Left cardiac atrium (tissue), 4 donors: ENCODE data around the gene AGTPBP1. TPM values are rescaled to one million over a fixed set of nuclear protein-coding genes. Genes with fewer than 3 reads are reported as not detected.
"Not testable (repeated sequence)": the region's sequence is repeated elsewhere in the genome, so short reads cannot be mapped to it uniquely, and the experiment has no call there.

ENCODE experiments used
- ATAC-seq, 2 donors: fragments of 200-7000 bp; cut with Tn5 transposase; one replicate each; pipeline ENCODE4 v1.9.1; 2020; ENCODE audit warnings: mild to moderate bottlenecking in 2 of 2, moderate library complexity in 2 of 2
- DNase-seq: peaks from one replicate; pipeline ENCODE4 v3.0.0-alpha.2; 2020
- intact Hi-C, 2 donors: fragments of 100-400 bp; cut with DNase I; formaldehyde crosslinking; loops; one replicate each; pipeline versions ENCODE4 v1.14.1 to v1.15.1; 2022 to 2023
- total RNA-seq, 2 donors: library from RNA; stranded (reverse); fragmentation: NEBNext Ultra II Directional; extraction: Animal tissue kit (Norgen Biotek cat#: 25700); gene quantifications; one replicate each; pipeline ENCODE4 v1.2.1, GENCODE V29; 2021
- donor health status: DM: no; HTN: yes; CAD: no.
- donor health status: DM: no; HTN: yes; CAD: no; lungs with severe emphysema.
- donor health status: DM: yes; HTN: yes; CAD: no.
- donor health status: Dilated cardiomyopathy.

Gene AGTPBP1
- total RNA-seq, 2 donors from 2014 or later: 40.8 to 42.9 TPM

DNA sequence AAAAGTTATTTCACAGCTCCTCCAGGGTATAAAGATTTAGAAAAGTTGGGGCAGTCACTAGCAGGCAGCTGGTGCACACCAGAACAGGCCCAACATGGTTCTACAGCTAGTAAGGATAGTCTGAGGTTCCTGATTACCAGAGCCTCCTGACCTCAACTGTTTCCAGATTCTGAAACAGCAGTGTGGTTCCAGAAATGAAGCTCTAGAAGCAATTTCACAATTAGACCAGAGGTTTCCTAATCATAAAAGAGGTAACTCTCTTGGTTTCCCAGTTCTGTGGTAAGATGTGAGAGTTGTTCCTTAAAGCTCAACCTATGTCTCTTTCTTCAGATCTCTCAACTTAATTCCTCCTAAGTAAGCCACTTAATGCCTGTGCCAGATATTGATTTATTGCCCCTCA lies 11.9 kb downstream of the AGTPBP1 start:
- no peak for DNase-seq
- ATAC-seq: peak; percentile 41 to 64
- intact Hi-C loops: no loop called here

DNA sequence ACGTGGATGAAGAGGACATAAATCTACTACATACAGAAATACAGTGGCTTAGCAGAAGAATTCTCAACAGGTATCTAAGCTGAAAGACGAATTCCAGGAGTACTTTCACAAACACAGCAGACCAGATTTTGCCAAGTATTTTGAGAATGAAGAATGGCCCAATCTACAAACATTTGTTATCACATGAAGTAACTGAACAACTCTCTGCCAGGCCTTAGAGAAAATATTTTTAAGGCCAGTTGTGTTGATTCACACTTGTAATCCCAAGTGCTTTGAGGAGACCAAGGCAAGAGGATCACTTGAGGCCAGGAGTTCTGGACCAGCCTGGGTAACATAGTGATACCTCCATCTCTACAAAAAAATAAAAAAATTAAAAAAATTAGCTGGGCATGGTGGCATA lies 14.3 kb downstream of the AGTPBP1 start:
- intact Hi-C loops: no loop called here
- peak in 1 of 2 donors; percentile 62 for ATAC-seq
- no peak for DNase-seq

DNA sequence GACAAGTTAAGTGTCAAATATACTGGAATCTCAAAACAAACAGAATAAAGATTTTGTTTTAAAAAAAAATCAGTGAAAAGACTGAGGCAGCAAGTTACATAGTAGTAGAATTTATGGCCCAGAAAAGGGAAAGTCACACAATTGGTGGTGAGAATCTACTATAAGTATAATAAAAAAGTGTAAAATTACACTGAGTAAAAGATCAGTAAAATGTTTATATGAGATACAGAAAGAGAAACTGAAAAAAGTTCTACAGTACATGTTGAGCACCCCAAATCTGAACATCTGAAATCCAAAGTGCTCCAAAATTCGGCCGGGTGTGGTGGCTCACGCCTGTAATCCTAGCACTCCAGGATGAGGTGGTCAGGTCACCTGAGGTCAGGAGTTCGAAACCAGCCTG lies 15.0 kb downstream of the AGTPBP1 start:
- DNase-seq (no peak), ATAC-seq (no peak)
- intact Hi-C loops: no loop called here

DNA sequence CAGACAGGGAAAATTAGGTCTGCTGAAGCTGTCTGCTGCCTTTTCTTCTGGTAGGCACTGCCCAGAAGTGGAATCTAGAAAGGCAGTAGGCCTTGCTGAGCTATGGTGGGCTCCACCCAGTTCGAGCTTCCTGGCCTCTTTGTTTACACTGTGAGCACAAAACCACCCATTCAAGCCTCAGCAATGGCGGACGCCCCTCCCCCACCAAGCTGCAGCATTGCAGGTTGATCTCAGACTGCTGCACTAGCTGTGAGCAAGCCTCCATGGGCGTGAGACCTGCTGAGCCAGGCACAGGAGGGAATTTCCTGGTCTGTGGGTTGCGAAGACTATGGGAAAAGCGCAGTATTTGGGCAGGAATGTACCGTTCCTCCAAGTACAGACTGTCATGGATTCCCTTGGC lies 18.5 kb downstream of the AGTPBP1 start:
- intact Hi-C loops: no loop called here
- ATAC-seq: no peak
- no peak for DNase-seq

DNA sequence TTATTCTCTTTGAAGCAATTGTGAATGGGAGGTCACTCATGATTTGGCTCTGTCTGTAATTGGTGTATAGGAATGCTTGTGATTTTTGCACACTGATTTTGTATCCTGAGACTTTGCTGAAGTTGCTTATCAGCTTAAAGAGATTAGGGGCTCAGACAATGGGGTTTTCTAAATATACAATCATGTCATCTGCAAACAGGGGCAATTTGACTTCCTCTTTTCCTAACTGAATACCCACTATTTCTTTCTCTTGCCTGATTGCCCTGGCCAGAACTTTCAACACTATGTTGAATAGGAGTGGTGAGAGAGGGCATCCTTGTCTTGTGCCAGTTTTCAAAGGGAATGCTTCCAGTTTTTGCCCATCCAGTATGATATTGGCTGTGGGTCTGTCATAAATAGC lies 22.3 kb downstream of the AGTPBP1 start:
- intact Hi-C loops, DNase-seq, ATAC-seq: not testable (repeated sequence)

DNA sequence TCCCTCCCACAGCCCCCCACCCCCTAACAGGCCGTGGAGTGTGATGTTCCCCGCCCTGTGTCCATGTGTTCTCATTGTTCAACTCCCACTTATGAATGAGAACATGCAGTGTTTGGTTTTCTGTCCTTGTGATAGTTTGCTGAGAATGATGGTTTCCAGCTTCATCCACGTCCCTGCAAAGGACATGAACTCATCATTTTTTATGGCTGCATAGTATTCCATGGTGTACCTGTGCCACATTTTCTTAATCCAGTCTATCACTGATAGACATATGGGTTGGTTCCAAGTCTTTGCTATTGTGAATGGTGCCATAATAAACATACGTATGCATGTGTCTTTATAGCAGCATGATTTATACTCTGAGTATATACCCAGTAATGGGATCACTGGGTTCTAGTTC lies 23.9 kb downstream of the AGTPBP1 start:
- ATAC-seq, intact Hi-C loops, DNase-seq: not testable (repeated sequence)

DNA sequence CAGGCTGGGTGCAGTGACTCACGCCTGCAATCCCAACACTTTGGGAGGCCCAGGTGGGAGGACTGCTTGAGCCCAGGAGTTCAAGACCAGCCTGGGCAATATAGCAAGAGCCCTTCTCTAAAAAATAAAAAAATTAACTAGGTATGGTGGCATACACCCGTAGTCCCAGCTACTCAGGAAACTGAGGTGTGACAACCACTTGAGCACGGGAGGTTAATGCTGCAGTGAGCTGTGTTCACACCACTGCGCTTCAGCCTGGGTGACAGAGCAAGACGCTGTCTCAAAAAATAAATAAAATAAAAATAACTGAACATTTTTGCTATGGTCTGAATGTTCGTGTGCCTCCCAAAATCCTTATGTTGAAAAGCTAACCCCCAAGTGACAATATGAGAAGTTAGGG lies 24.5 kb downstream of the AGTPBP1 start:
- DNase-seq (no peak), ATAC-seq (no peak)
- intact Hi-C loops: no loop called here

DNA sequence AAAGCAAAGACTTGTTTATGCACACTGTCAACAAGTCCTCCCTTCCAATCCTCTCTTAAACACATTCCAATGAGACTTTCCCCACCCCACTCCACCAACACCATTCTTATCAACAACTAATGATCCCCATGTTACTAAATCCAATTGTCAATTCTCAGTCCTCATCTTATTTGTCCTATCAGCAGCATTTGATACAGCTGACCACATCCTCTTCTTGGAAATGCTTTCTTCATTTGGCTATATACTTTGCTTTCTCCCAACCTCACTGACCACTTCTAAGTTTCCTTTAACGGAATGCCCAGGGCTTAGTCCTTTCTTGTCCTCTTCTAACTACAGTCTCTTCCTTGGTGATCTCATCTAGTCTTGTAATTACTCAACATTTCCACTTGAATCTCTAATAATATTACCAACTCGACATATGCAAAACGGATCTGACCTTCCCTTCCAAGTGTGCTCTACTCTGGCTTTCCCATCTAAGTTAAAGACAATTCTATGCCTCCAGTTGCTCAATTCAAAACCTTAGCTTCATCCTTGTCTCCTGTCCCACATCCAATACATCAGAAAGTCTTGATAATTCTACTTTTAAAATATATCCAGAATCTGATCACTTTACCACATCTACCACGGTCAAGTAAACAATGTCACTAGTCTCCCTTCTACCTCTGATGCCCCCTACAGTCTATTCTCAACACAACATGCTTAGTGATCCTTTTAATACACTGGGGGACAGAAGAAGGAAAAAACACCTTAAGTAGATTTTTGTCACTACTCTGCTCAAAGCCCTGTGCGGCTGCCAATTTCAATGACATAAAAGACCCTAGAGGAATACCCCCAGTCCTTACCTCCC lies 25.5 kb downstream of the AGTPBP1 start:
- DNase-seq (no peak), ATAC-seq (peak in 1 of 2 donors; percentile 60)
- intact Hi-C loops: no loop called here

DNA sequence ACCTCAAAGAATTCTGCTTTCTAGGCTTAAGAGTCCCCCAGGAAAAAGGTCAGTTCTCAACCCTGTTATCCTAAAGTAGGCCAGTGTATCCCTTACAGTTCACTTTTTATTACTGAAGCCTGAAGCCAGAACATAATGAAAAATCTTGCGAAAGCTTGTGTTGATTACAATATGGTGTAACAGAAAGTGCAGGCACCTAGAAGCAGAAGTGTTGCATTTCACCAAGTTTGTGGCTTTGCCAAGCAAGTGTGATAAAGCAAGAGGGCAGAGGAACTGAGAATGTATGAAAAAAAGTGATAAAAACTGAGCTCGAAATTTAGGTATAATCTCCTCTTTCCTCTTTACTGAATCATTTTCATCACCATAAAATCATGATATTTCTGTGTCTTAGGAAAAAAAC lies 26.2 kb downstream of the AGTPBP1 start:
- peak; percentile 50 to 69 for ATAC-seq
- no peak for DNase-seq
- intact Hi-C loops: no loop called here

DNA sequence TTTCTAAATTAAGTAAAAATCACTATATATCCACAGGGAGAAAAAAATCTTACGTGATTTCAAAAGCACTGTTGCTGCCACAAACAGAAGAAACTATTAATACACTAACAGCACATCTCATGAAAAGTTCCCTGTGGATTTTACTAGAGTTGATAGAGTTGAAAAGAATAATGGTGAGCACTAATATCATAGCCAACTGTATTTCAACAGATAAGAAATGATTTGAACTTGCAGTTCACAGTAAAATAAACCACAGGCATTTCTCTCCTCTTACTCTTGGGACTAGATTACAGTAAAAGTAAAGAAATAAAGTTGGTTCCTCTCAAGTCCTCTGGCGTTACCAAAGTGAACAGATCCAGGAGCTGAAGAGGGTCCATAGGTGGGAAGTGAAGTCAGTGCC lies 27.9 kb downstream of the AGTPBP1 start:
- ATAC-seq (no peak), DNase-seq (no peak)
- intact Hi-C loops: no loop called here

DNA sequence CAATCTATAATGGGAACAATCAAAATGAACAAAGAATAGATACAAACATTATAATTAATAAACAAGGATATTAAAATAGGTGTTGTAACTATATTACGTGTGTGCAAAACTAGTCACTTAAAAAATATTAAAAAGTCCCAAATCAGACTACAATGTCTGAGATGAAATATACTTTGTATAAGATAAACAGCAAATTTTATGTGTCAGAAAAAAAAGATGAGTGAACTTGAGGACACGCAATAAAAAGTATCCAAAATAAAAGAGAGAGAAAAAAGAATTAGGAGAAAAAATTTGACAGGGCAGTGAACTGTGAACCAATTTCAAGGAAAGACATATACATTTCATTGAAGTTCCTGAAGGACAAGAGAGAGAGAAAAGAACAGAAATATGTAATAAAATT lies 37.0 kb downstream of the AGTPBP1 start:
- ATAC-seq (no peak), DNase-seq (no peak)
- intact Hi-C loops: no loop called here

DNA sequence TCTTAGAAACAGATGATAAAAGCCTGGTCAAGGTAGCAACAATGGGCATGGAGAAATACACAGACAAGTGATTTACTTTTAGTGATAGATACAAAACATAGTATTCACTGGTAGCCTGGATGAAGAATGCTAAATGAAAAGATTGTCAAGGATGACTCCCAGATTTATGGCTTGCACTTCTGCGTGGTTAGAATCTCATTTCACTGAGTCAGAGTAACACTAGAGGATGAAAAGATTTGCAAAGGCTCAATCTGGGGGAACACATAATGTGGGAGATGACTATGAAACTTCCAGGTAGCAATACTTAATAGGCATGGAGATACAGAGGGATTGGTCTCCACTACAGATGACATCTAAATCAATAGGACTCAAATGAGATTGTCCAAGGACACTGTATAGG lies 38.4 kb downstream of the AGTPBP1 start:
- ATAC-seq: no peak
- no peak for DNase-seq
- intact Hi-C loops: no loop called here

DNA sequence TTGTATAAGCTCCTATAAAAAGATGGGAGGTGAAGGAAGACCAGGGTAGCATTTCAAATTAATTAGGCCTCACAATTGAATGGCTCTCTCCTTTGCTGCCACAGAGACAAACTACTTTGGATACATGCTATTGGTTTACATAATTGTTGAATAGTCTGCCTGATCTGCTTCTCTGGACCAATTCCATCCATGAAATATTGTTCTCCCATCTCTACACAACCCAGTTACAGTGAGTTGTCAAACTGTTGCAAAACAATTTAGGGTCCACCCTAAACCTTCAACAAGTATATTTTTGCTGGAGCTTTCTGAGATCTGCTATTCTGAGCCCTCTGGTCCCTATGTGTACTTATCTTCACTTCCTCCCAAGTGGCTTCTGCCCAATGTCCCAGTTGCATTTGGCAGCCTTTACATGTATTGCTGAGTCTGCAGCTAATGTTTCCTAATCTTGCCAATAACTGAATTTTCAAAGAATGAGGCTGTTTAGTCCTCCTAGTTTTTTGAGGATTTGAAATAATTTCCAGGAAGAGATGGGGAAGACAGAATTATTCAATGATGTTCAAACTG lies 38.9 kb downstream of the AGTPBP1 start:
- DNase-seq: no peak
- peak; percentile 59 to 78 for ATAC-seq
- intact Hi-C loops: no loop called here

DNA sequence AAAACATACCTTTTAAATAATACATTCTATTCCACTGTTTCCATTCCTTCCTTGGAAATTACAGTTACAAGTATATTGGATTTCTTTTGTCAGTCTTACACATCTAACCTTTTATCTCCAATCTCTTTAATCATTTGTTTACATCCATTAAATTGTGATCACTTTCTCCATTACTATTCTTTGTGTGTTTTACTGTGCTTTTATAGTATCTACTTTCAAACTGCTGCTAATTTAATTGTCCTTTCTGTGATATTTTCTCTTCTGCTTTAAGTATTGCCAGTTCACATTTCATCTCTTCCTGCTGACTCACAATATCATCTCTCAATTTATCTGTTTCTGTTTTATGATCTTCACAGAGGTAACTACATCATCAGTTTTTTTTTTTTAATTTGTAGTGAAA lies 39.6 kb downstream of the AGTPBP1 start:
- no peak for ATAC-seq
- intact Hi-C loops: no loop called here
- no peak for DNase-seq

DNA sequence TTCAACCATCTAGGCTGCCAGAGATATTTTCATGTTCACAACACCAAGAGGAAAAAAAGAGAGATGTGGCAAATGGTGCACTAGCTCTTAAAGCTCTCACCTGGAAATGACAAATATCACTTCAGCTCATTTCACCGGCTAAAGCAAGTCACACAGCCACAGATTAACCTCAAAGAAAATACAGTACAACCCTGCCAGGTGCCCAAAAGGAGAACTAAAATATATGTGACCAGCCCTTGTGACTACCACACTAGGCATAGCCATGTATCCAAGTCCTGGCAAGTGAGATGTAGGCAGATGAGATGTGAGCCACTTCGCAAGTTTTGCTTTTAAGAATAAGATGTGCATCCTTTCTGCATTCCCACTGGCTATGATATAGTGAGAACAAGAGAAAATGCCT lies 41.4 kb downstream of the AGTPBP1 start:
- DNase-seq (no peak), ATAC-seq (no peak)
- intact Hi-C loops: no loop called here

DNA sequence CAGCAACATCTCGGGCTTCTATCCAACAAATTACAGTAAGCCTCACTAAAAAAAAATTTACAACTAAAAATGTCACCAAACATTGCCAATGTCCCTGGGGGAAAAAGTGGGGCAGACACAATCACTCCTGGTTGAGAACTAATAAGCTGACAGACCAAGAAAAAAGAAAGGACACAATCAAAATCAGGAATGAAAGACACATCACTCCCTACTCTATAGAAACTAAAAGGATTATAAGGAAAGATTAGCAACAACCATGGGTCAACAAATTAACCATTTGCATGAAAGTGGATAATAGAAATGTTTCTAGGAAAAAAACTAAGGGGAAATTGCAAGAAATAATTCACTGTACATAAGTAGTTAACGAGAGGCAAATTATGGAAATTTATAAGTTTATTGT lies 53.4 kb downstream of the AGTPBP1 start:
- intact Hi-C loops: no loop called here
- ATAC-seq: no peak

DNA sequence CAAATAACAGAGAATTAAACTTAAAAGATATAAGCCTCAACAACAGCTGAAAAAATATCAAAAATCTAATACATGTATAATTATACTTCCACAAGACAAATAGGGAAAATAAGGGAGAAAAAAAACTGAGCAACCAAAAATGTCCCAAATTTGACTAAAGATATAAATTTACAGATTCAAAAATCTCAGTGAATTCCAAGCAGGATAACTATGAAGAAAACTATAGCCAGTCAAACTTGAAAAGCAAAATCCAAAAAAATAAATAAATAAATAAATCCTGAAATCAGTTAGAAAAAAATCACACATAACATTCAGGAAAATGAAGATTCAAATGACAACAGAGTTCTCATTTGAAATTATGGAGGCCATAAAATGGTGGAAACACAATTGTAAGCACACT lies 56.7 kb downstream of the AGTPBP1 start:
- ATAC-seq (no peak), DNase-seq (no peak)
- intact Hi-C loops: no loop called here

More for the DNA sequence above, 53.4 kb downstream of the AGTPBP1 start:
- no peak for DNase-seq

DNA sequence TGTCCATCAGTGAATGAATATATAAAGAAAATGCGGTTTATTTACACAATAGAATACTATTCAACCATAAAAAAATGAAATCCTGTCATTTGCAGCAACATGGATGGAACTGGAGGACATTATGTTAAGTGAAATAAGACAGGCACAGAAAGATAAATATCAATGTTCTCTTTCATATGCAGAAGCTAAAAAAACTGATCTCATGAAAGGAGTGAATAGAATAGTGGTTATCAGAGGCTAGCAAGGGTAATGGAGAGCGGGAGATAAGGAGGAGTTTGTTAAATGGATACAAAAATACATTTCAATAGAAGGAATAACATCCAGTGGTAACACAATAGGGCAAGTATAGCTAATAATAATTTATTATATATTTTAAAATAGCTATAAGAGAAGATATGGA lies 65.0 kb downstream of the AGTPBP1 start:
- DNase-seq (no peak), ATAC-seq (no peak)
- intact Hi-C loops: no loop called here

DNA sequence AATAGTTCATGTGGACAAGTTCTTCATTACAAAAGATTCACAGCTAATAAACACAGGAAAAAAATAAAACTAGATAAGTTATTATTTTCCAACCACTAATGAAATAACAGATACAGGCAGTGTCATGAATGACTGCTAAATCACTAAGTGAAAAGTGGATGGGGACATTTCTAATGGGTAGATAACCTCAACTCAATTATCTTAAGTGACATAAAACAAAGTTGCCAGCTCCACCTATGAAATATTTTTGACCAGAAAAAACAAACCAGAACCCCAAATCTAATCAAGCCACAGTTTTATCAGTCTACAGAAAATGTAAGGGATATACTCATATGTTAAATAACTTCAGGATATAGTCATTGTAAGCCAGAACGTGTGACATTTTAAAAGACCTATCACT lies 74.4 kb downstream of the AGTPBP1 start:
- ATAC-seq (no peak), DNase-seq (no peak)
- intact Hi-C loops: no loop called here

DNA sequence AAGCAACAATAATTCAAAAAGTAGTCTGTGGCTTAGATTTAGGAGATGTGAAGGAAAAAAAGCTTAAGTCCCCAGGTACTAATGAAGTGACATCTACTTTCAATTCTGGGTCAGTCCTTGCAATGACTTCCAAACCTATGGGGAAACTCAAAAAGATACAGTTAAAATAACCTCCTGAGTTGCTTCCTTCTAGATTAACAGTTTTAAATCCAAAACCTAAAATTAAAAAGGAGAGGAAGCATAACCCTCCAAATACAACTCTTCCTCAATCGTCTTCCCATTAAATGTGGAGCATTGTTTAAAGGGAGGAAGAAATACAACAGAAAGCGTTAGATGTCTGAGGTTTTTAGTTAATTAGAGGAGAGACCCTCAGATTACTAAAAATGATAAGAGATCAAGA lies 75.7 kb downstream of the AGTPBP1 start:
- intact Hi-C loops: no loop called here

DNA sequence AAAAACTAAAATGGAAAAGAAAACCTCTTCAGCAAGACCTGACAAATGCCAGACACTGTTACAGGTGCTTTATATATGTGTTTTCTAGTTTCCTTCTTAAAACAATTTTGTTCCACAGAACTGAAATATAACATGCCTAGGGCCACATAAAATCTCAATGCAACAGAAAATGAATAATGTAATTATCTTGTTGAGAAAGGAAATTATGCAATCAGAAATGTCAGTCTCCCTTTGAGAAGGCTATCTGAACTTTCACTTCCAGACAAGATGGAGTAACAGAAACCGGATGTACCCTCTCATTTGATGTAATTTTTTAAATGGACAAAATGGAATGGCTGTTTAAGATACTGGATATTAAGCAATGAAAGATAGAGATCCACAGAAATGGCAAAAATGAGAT lies 79.2 kb downstream of the AGTPBP1 start:
- ATAC-seq (no peak), DNase-seq (no peak)
- intact Hi-C loops: no loop called here

More for the DNA sequence above, 75.7 kb downstream of the AGTPBP1 start:
- ATAC-seq: no peak
- DNase-seq: no peak
